Measurements from ENCODE around the gene CCDC12. TPM values are rescaled to one million over a fixed set of nuclear protein-coding genes. Genes with fewer than 3 reads are reported as not detected.

Gene CCDC12
- total and polyA plus RNA-seq, 9 of the 15 experiments (the other 6 are each of a cell fraction or from before 2014, with no cell fraction given): 8.9 to 201 (median 86.9) TPM

DNA sequence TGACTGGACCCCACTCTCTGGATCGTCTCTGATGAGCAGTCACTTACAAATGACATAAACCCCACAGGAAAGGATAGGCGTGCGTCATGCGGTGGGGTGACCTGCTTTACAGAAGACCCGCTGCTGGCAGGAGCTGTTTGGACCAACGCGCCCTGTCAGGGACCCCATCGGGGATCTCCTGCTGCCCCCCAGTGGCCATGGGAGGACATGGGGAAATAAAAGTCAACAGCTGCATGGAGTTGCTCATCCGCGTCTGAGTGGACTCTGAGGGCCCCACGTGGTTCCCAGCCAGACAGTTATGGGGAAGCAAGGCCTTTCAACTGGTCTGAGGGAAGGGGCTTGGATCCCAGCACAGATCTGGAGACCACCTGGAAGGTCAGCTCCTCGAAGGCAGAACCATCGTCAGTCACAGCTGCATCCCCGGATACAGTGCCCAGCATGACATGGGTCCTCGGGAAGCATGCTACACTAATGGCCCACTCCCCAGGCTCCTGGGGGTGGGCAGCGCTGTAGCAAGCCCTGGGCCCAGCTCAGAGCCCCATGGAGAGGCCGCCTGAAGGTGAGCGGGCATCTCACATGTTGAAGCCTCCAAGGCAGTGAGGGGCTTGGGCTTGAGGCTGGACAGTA is 66.9 kb downstream of the CCDC12 start (continued):
- TF ChIP-seq SMC3 (conservative IDR thresholded peaks at IDR 0.05; ENCODE audit: insufficient read depth, low read depth, low read length): peak; percentile 93
- TF ChIP-seq ILK (tag; IDR thresholded peaks at IDR 0.05; ENCODE audit: borderline replicate concordance, low read depth): no peak
- TF ChIP-seq CREB1 (IDR thresholded peaks at IDR 0.05): no peak
- TF ChIP-seq CREB1 (CRISPR knock-in tag; IDR thresholded peaks at IDR 0.05): peak; percentile 47; the same call in 1 of the 2 replicates
- TF ChIP-seq ZSCAN29 (IDR thresholded peaks at IDR 0.05): no peak
- TF ChIP-seq, protein P1, sequence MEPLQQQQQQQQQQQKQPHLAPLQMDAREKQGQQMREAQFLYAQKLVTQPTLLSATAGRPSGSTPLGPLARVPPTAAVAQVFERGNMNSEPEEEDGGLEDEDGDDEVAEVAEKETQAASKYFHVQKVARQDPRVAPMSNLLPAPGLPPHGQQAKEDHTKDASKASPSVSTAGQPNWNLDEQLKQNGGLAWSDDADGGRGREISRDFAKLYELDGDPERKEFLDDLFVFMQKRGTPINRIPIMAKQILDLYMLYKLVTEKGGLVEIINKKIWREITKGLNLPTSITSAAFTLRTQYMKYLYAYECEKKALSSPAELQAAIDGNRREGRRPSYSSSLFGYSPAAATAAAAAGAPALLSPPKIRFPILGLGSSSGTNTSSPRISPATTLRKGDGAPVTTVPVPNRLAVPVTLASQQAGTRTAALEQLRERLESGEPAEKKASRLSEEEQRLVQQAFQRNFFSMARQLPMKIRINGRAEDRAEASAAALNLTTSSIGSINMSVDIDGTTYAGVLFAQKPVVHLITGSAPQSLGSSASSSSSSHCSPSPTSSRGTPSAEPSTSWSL (CRISPR knock-in tag; IDR thresholded peaks at IDR 0.05; ENCODE audit: borderline replicate concordance): no peak
- TF ChIP-seq HIVEP1 (CRISPR knock-in tag; IDR thresholded peaks at IDR 0.05): no peak
- peak; percentile 78; the same call in 1 of the 2 replicates for TF ChIP-seq RB1 (IDR thresholded peaks at IDR 0.05; ENCODE audit: low read depth)
- no peak for TF ChIP-seq FIP1L1 (IDR thresholded peaks at IDR 0.05; ENCODE audit: low read depth, low read length, poor library complexity, severe bottlenecking)
- TF ChIP-seq, protein P2, sequence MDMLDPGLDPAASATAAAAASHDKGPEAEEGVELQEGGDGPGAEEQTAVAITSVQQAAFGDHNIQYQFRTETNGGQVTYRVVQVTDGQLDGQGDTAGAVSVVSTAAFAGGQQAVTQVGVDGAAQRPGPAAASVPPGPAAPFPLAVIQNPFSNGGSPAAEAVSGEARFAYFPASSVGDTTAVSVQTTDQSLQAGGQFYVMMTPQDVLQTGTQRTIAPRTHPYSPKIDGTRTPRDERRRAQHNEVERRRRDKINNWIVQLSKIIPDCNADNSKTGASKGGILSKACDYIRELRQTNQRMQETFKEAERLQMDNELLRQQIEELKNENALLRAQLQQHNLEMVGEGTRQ (CRISPR knock-in tag; IDR thresholded peaks at IDR 0.05): peak; percentile 74
- TF ChIP-seq MYC (IDR thresholded peaks at IDR 0.05; ENCODE audit: low read depth, low read length): peak; percentile 71
- TF ChIP-seq MYC (CRISPR knock-in tag; IDR thresholded peaks at IDR 0.05; ENCODE audit: borderline replicate concordance, low read depth): no peak
- TF ChIP-seq, protein P3, sequence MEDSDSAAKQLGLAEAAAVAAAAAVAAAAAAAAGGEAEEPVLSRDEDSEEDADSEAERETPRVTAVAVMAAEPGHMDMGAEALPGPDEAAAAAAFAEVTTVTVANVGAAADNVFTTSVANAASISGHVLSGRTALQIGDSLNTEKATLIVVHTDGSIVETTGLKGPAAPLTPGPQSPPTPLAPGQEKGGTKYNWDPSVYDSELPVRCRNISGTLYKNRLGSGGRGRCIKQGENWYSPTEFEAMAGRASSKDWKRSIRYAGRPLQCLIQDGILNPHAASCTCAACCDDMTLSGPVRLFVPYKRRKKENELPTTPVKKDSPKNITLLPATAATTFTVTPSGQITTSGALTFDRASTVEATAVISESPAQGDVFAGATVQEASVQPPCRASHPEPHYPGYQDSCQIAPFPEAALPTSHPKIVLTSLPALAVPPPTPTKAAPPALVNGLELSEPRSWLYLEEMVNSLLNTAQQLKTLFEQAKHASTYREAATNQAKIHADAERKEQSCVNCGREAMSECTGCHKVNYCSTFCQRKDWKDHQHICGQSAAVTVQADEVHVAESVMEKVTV (CRISPR knock-in tag; IDR thresholded peaks at IDR 0.05): peak; percentile 90
- TF ChIP-seq HDAC8 (tag; IDR thresholded peaks at IDR 0.05): no peak
- no peak for TF ChIP-seq ZNF77 (CRISPR knock-in tag; IDR thresholded peaks at IDR 0.05)
- TF ChIP-seq POLR2A (conservative IDR thresholded peaks at IDR 0.05): 0 out of 2 replicates have a peak, but pooled peaks have one; percentile 10
- TF ChIP-seq, protein P4, sequence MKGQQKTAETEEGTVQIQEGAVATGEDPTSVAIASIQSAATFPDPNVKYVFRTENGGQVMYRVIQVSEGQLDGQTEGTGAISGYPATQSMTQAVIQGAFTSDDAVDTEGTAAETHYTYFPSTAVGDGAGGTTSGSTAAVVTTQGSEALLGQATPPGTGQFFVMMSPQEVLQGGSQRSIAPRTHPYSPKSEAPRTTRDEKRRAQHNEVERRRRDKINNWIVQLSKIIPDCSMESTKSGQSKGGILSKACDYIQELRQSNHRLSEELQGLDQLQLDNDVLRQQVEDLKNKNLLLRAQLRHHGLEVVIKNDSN (CRISPR knock-in tag; IDR thresholded peaks at IDR 0.05): peak; percentile 87
- TF ChIP-seq, protein P5, sequence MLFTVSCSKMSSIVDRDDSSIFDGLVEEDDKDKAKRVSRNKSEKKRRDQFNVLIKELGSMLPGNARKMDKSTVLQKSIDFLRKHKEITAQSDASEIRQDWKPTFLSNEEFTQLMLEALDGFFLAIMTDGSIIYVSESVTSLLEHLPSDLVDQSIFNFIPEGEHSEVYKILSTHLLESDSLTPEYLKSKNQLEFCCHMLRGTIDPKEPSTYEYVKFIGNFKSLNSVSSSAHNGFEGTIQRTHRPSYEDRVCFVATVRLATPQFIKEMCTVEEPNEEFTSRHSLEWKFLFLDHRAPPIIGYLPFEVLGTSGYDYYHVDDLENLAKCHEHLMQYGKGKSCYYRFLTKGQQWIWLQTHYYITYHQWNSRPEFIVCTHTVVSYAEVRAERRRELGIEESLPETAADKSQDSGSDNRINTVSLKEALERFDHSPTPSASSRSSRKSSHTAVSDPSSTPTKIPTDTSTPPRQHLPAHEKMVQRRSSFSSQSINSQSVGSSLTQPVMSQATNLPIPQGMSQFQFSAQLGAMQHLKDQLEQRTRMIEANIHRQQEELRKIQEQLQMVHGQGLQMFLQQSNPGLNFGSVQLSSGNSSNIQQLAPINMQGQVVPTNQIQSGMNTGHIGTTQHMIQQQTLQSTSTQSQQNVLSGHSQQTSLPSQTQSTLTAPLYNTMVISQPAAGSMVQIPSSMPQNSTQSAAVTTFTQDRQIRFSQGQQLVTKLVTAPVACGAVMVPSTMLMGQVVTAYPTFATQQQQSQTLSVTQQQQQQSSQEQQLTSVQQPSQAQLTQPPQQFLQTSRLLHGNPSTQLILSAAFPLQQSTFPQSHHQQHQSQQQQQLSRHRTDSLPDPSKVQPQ (CRISPR knock-in tag; IDR thresholded peaks at IDR 0.05; ENCODE audit: borderline replicate concordance): no peak
- TF ChIP-seq, protein P6, sequence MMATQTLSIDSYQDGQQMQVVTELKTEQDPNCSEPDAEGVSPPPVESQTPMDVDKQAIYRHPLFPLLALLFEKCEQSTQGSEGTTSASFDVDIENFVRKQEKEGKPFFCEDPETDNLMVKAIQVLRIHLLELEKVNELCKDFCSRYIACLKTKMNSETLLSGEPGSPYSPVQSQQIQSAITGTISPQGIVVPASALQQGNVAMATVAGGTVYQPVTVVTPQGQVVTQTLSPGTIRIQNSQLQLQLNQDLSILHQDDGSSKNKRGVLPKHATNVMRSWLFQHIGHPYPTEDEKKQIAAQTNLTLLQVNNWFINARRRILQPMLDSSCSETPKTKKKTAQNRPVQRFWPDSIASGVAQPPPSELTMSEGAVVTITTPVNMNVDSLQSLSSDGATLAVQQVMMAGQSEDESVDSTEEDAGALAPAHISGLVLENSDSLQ (IDR thresholded peaks at IDR 0.05): peak; percentile 29; the same call in 1 of the 2 replicates
- no peak for TF ChIP-seq NFIX (CRISPR knock-in tag; IDR thresholded peaks at IDR 0.05; ENCODE audit: low read depth)
